Naive thymus-derived CD8-positive, alpha-beta T cell (primary cell): ENCODE measurements around the gene DCBLD2. TPM values are rescaled to one million over a fixed set of nuclear protein-coding genes. Genes with fewer than 3 reads are reported as not detected.

Experiments used
- ATAC-seq, 2 donors: fragments of 150-1000 bp; cut with Tn5 transposase in 1 of 2; sonication (Bioruptor Pico), chemical (Tn5 transposase) in 1 of 2; 1 replicate in 1 of 2; 2 replicates in 1 of 2; pipeline ENCODE4 v1.10.0; 2021; ENCODE audit warnings: mild to moderate bottlenecking in 2 of 2, moderate library complexity in 2 of 2
- POLR2A ChIA-PET: fragments of 350-600 bp; sonication (Branson Sonifier 250); formaldehyde crosslinking; loops from one replicate; lab custom pipeline; 2021; ENCODE audit warnings: antibody characterized with exemption; lab: Charles Lee
- DNase-seq, 10 donors: peaks; one replicate each; pipeline versions ENCODE4 v3.0.0 to v3.0.0-alpha.2; 2020 to 2022
- H3K27ac Mint-ChIP-seq, 10 donors: one replicate each; pipeline ENCODE4 v1.8.0; 2020 to 2022; ENCODE audit warnings: mild to moderate bottlenecking in 10 of 10, mixed read lengths in 10 of 10, moderate library complexity in 4 of 10, inconsistent platforms in 1 of 10
- H3K27me3 Mint-ChIP-seq, 5 donors: one replicate each; pipeline ENCODE4 v1.8.0; 2021 to 2022; ENCODE audit warnings: mixed read lengths in 5 of 5
- H3K36me3 Mint-ChIP-seq, 3 donors: one replicate each; pipeline ENCODE4 v1.8.0; 2020 to 2022; ENCODE audit warnings: mixed read lengths in 3 of 3, mild to moderate bottlenecking in 2 of 3, inconsistent platforms in 1 of 3
- H3K4me1 Mint-ChIP-seq, 4 donors: one replicate each; pipeline ENCODE4 v1.8.0; 2021 to 2022; ENCODE audit warnings: mixed read lengths in 4 of 4
- H3K4me3 Mint-ChIP-seq, 10 donors: one replicate each; pipeline ENCODE4 v1.8.0; 2020 to 2022; ENCODE audit warnings: mild to moderate bottlenecking in 10 of 10, mixed read lengths in 10 of 10, moderate library complexity in 6 of 10, inconsistent platforms in 1 of 10
- H3K9me3 Mint-ChIP-seq, 9 donors: one replicate each; pipeline ENCODE4 v1.8.0; 2020 to 2022; ENCODE audit warnings: mixed read lengths in 9 of 9, mild to moderate bottlenecking in 3 of 9, inconsistent platforms in 1 of 9, moderate library complexity in 1 of 9
- polyA plus RNA-seq, 3 donors: library from polyadenylated mRNA; unstranded; fragments of 300-500 nt; fragmentation: Illumina TruSeq; gene quantifications; one replicate each; pipeline ENCODE4 v1.2.3, GENCODE V29; 2021
- total RNA-seq, 8 experiments: library from RNA in 2 of 8; stranded (reverse) in 2 of 8; gene quantifications; one replicate each; pipeline ENCODE4 v1.2.3 and lab custom pipeline; 2021 to 2026

The DCBLD2 gene
- total and polyA plus RNA-seq, 5 experiments from 2014 or later: 0.69 to 7.8 (median 1.4) TPM

- Mint-ChIP-seq H3K4me3 (no peak overlapping the region), H3K9me3 (no peaks in the 10 kb centered on the region), H3K27ac (no peak overlapping the region), H3K36me3 (peaks cover 0 to 5% (median 0%) of the 10 kb centered on the region in 3 donors), H3K4me1 (no peaks in the 10 kb centered on the region), H3K27me3 (no peaks in the 10 kb centered on the region)
- ATAC-seq (no peak), DNase-seq (no peak)
- POLR2A ChIA-PET: no interaction called here
Observed at GRCh38 chr3:98821063-98821462, 80.4 kb downstream of the DCBLD2 start.

- H3K4me3 Mint-ChIP-seq: no peak overlapping the region
- peak overlapping the region in 1 of 10 donors; percentile 0 for H3K27ac Mint-ChIP-seq
- POLR2A ChIA-PET: no interaction called here
- H3K27me3 Mint-ChIP-seq: no peaks in the 10 kb centered on the region
- ATAC-seq: peak; percentile 59 to 66
- DNase-seq: peak in 3 of 10 donors; percentile 44 to 54 (median 45)
- no peaks in the 10 kb centered on the region for H3K9me3 Mint-ChIP-seq
- peaks cover 0 to 8% (median 0%) of the 10 kb centered on the region in 3 donors for H3K36me3 Mint-ChIP-seq
- peaks cover 0 to 5% (median under 1%) of the 10 kb centered on the region in 4 donors for H3K4me1 Mint-ChIP-seq
Observed at GRCh38 chr3:98817547-98818041, 83.9 kb downstream of the DCBLD2 start.

- Mint-ChIP-seq H3K27me3 (no peaks in the 10 kb centered on the region), H3K4me3 (no peak overlapping the region), H3K9me3 (no peaks in the 10 kb centered on the region), H3K27ac (no peak overlapping the region), H3K36me3 (peaks cover 0 to 12% (median 0%) of the 10 kb centered on the region in 3 donors), H3K4me1 (peaks cover 0 to 5% (median under 1%) of the 10 kb centered on the region in 4 donors)
- DNase-seq: no peak
- no peak for ATAC-seq
- POLR2A ChIA-PET: no interaction called here
Observed at GRCh38 chr3:98814817-98815420, 86.6 kb downstream of the DCBLD2 start.

DNA sequence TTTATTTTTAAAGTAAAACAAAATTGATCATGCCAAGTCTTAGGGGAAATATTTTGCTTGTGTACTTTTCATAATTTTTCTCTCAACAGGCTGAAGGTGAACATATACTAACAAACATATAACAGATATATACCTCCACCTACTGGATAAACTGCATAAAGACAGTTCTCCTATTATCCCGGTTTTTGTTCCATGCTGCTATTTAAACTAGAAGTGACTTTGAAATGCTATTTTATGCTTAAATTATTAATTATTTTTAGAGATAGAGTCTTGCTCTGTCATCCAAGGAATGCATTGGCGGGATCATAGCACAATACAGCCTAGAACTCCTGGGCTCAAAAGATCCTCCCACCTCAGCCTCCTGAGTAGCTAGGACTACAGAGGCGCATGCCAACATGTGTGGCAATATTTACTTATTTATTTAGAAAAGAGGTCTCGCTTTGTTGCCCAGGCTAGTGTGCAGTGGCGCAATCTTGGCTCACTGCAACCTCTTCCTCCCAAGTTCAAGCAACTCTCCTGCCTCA is 88.6 kb downstream of the DCBLD2 start:
- Mint-ChIP-seq H3K27me3 (no peaks in the 10 kb centered on the region), H3K36me3 (peaks cover 1 to 20% (median 1%) of the 10 kb centered on the region in 3 donors), H3K4me3 (no peak overlapping the region), H3K27ac (no peak overlapping the region), H3K4me1 (peaks cover 0 to 5% (median under 1%) of the 10 kb centered on the region in 4 donors), H3K9me3 (no peaks in the 10 kb centered on the region)
- no peak for ATAC-seq
- DNase-seq: peak in 2 of 10 donors; percentile 7 to 12
- POLR2A ChIA-PET: no interaction called here

GRCh38 chr3:98811048-98811447 is 90.4 kb downstream of the DCBLD2 start:
- Mint-ChIP-seq H3K9me3 (no peaks in the 10 kb centered on the region), H3K27me3 (no peaks in the 10 kb centered on the region), H3K36me3 (peaks cover 10 to 30% (median 18%) of the 10 kb centered on the region in 3 donors), H3K27ac (no peak overlapping the region), H3K4me1 (peaks cover 0 to 5% (median under 1%) of the 10 kb centered on the region in 4 donors), H3K4me3 (no peak overlapping the region)
- ATAC-seq (no peak), DNase-seq (no peak)
- POLR2A ChIA-PET: no interaction called here

DNA sequence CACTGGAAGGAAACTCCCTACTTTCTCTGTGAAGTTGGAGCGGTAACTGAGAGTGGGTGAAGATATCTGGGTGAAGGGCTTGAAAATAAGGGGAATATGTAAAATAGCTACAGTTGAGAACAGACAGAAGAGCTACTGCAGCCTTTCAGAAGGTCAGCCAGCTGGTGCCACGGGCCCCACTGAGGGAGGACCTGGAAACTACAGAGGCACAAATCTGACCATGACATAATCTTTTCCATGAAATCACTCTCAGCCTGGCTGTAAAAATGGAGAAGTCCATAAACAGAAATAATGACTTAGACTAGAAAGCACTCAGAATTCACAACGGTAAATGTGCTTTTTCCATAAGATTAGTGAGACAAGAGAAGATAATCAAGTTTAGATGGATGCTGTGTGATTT is 91.9 kb downstream of the DCBLD2 start:
- H3K4me1 Mint-ChIP-seq: no peaks in the 10 kb centered on the region
- ATAC-seq (no peak), DNase-seq (no peak)
- no peaks in the 10 kb centered on the region for H3K27me3 Mint-ChIP-seq
- H3K27ac Mint-ChIP-seq: no peak overlapping the region
- no peak overlapping the region for H3K4me3 Mint-ChIP-seq
- no peaks in the 10 kb centered on the region for H3K9me3 Mint-ChIP-seq
- POLR2A ChIA-PET: no interaction called here
- peaks cover 12 to 38% (median 23%) of the 10 kb centered on the region in 3 donors for H3K36me3 Mint-ChIP-seq

GRCh38 chr3:98808071-98808470 is 93.4 kb downstream of the DCBLD2 start:
- POLR2A ChIA-PET: no interaction called here
- Mint-ChIP-seq H3K9me3 (peaks cover 0 to 1% (median 0%) of the 10 kb centered on the region in 9 donors), H3K27ac (no peak overlapping the region), H3K27me3 (no peaks in the 10 kb centered on the region), H3K36me3 (peaks cover 12 to 40% (median 23%) of the 10 kb centered on the region in 3 donors), H3K4me3 (no peak overlapping the region), H3K4me1 (no peaks in the 10 kb centered on the region)
- ATAC-seq (no peak), DNase-seq (no peak)

GRCh38 chr3:98807561-98807960 is 93.9 kb downstream of the DCBLD2 start:
- POLR2A ChIA-PET: no interaction called here
- Mint-ChIP-seq H3K9me3 (peaks cover 0 to 1% (median 0%) of the 10 kb centered on the region in 9 donors), H3K27me3 (no peaks in the 10 kb centered on the region), H3K36me3 (peaks cover 12 to 40% (median 23%) of the 10 kb centered on the region in 3 donors), H3K4me3 (no peak overlapping the region), H3K4me1 (no peaks in the 10 kb centered on the region), H3K27ac (no peak overlapping the region)
- ATAC-seq (no peak), DNase-seq (no peak)

- Mint-ChIP-seq H3K27me3 (no peaks in the 10 kb centered on the region), H3K27ac (no peak overlapping the region), H3K36me3 (peaks cover 12 to 40% (median 23%) of the 10 kb centered on the region in 3 donors), H3K4me1 (no peaks in the 10 kb centered on the region), H3K4me3 (no peak overlapping the region), H3K9me3 (peaks cover 0 to 1% (median 0%) of the 10 kb centered on the region in 9 donors)
- no peak for ATAC-seq
- DNase-seq: no peak
- POLR2A ChIA-PET: no interaction called here
Observed at GRCh38 chr3:98807011-98807410, 94.5 kb downstream of the DCBLD2 start.

- peaks cover 12 to 40% (median 23%) of the 10 kb centered on the region in 3 donors for H3K36me3 Mint-ChIP-seq
- no peak overlapping the region for H3K27ac Mint-ChIP-seq
- H3K9me3 Mint-ChIP-seq: peaks cover 0 to 1% (median 0%) of the 10 kb centered on the region in 9 donors
- no peaks in the 10 kb centered on the region for H3K4me1 Mint-ChIP-seq
- no peak for ATAC-seq
- POLR2A ChIA-PET: no interaction called here
- no peak overlapping the region for H3K4me3 Mint-ChIP-seq
- H3K27me3 Mint-ChIP-seq: no peaks in the 10 kb centered on the region
- no peak for DNase-seq
Observed at GRCh38 chr3:98806521-98806920, 95.0 kb downstream of the DCBLD2 start.

DNA sequence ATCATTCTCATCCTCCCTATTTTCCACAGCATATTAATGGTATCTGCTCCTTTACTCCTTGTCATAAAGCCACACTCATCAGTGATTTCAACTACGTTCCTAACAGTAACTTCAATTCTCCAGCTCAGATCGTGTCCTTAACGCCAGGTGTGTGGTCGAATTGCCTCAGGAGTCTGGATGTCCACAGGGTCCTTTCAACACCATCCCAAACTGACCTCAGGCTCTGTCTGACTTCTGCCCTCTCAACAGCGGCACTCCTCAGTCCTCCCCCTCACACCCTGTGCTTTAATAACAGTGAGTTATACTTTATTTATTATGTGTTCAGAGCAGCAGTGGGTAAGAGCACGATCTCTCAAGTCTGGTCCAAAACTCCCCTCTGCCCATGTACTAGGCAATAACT is 95.9 kb downstream of the DCBLD2 start:
- no peak overlapping the region for H3K27ac Mint-ChIP-seq
- H3K9me3 Mint-ChIP-seq: peaks cover 0 to 1% (median 0%) of the 10 kb centered on the region in 9 donors
- no peak overlapping the region for H3K4me3 Mint-ChIP-seq
- no peaks in the 10 kb centered on the region for H3K27me3 Mint-ChIP-seq
- H3K4me1 Mint-ChIP-seq: no peaks in the 10 kb centered on the region
- POLR2A ChIA-PET: no interaction called here
- no peak for ATAC-seq
- H3K36me3 Mint-ChIP-seq: peaks cover 12 to 37% (median 23%) of the 10 kb centered on the region in 3 donors
- no peak for DNase-seq

GRCh38 chr3:98801043-98801747 is 100.3 kb downstream of the DCBLD2 start:
- DNase-seq: no peak
- Mint-ChIP-seq H3K9me3 (peaks cover 0 to 1% (median 0%) of the 10 kb centered on the region in 9 donors), H3K4me3 (no peak overlapping the region), H3K27ac (no peak overlapping the region), H3K36me3 (peaks cover 3 to 13% (median 6%) of the 10 kb centered on the region in 3 donors), H3K4me1 (no peaks in the 10 kb centered on the region), H3K27me3 (no peaks in the 10 kb centered on the region)
- POLR2A ChIA-PET: no interaction called here
- no peak for ATAC-seq

GRCh38 chr3:98800401-98800800 is 101.1 kb downstream of the DCBLD2 start:
- DNase-seq: no peak
- H3K4me1 Mint-ChIP-seq: no peaks in the 10 kb centered on the region
- H3K4me3 Mint-ChIP-seq: no peak overlapping the region
- no peaks in the 10 kb centered on the region for H3K27me3 Mint-ChIP-seq
- H3K36me3 Mint-ChIP-seq: peaks cover 2 to 13% (median 3%) of the 10 kb centered on the region in 3 donors
- H3K27ac Mint-ChIP-seq: peak overlapping the region in 1 of 10 donors; percentile 21
- ATAC-seq: no peak
- peaks cover 0 to 1% (median 0%) of the 10 kb centered on the region in 9 donors for H3K9me3 Mint-ChIP-seq
- POLR2A ChIA-PET: no interaction called here
